HepG2 (cell line): ENCODE results near the gene RNASE2. TPM values are rescaled to one million over a fixed set of nuclear protein-coding genes. Genes with fewer than 3 reads are reported as not detected.

Experiments used
- ETV5 ChIP-seq: IDR thresholded peaks from 2 replicates; pipeline ENCODE4 v1.6.1; 2018; ENCODE audit warnings: missing biosample characterization, missing genetic modification reagents, inconsistent platforms, borderline replicate concordance
- HMGXB4 ChIP-seq, 2 experiments: sonication (generic) in 1 of 2; formaldehyde crosslinking in 1 of 2; IDR thresholded peaks; 2 replicates each; pipeline versions ENCODE4 v1.4.0 to v1.6.1; 2018 to 2020; ENCODE audit warnings: missing genetic modification reagents in 2 of 2, borderline replicate concordance in 1 of 2, low read depth in 1 of 2, mild to moderate bottlenecking in 1 of 2, missing biosample characterization in 1 of 2
- PAXIP1 ChIP-seq: sonication (generic); formaldehyde crosslinking; conservative IDR thresholded peaks from 2 replicates; pipeline ENCODE4 v1.4.0; 2020; ENCODE audit warnings: mild to moderate bottlenecking, missing genetic modification reagents, moderate library complexity
- PBX2 ChIP-seq: IDR thresholded peaks from 2 replicates; pipeline ENCODE4 v1.6.1; 2016; ENCODE audit warnings: control low read depth
- POLR2AphosphoS5 ChIP-seq: IDR thresholded peaks from 2 replicates; pipeline ENCODE4 v1.6.1; 2012; ENCODE audit warnings: low read depth, low read length
- TCF12 ChIP-seq, 2 experiments: fragments of 450-650 bp in 1 of 2; sonication (generic) in 1 of 2; formaldehyde crosslinking in 1 of 2; IDR thresholded peaks; 2 replicates each; pipeline versions ENCODE4 v1.6.1 to v1.8.0; 2017 to 2022; ENCODE audit warnings: antibody characterized with exemption in 1 of 2, mild to moderate bottlenecking in 1 of 2, missing genetic modification reagents in 1 of 2, moderate library complexity in 1 of 2
- UBTF ChIP-seq: sonication (generic); formaldehyde crosslinking; IDR thresholded peaks from 2 replicates; pipeline ENCODE4 v1.4.0; 2020; ENCODE audit warnings: mild to moderate bottlenecking, missing genetic modification reagents
- ZNF18 ChIP-seq: sonication (generic); formaldehyde crosslinking; IDR thresholded peaks from 2 replicates; pipeline ENCODE4 v1.8.0; 2022; ENCODE audit warnings: mild to moderate bottlenecking, missing genetic modification reagents; ENCODE audit not compliant: insufficient replicate concordance
- ZNF530 ChIP-seq: sonication (generic); formaldehyde crosslinking; IDR thresholded peaks from 2 replicates; pipeline ENCODE4 v1.5.0; 2020; ENCODE audit warnings: low read depth, mild to moderate bottlenecking, missing genetic modification reagents
- ZNF605 ChIP-seq: sonication (generic); formaldehyde crosslinking; IDR thresholded peaks from 2 replicates; pipeline ENCODE4 v1.8.0; 2022; ENCODE audit warnings: mild to moderate bottlenecking, missing genetic modification reagents
- ZNF703 ChIP-seq: sonication (generic); formaldehyde crosslinking; IDR thresholded peaks from 2 replicates; pipeline ENCODE4 v1.5.1; 2020; ENCODE audit warnings: missing genetic modification reagents, mild to moderate bottlenecking, moderate library complexity, borderline replicate concordance
- ZNF709 ChIP-seq: sonication (generic); formaldehyde crosslinking; IDR thresholded peaks from 2 replicates; pipeline ENCODE4 v1.5.0; 2020; ENCODE audit warnings: mild to moderate bottlenecking, missing genetic modification reagents
- ZNF83 ChIP-seq: sonication (generic); formaldehyde crosslinking; IDR thresholded peaks from 2 replicates; pipeline ENCODE4 v1.4.0; 2020; ENCODE audit warnings: missing genetic modification reagents, mild to moderate bottlenecking, borderline replicate concordance
- polyA plus RNA-seq, 8 experiments: library from polyadenylated mRNA; depleted of rRNA in 3 of 8; stranded (reverse) in 7 of 8; unstranded in 1 of 8; fragments of >200 nt; fragmentation: Illumina TruSeq in 4 of 8; extraction: Trizol in 4 of 8; gene quantifications; 2 replicates each; pipeline versions ENCODE4 v1.2.1 to v1.2.3, GENCODE V29; 2011 to 2016; ENCODE audit warnings: low read depth in 4 of 8, missing spikeins in 1 of 8, mixed read lengths in 1 of 8; ENCODE audit not compliant: insufficient read depth in 1 of 8
- total RNA-seq, 5 experiments: library from RNA; depleted of rRNA; stranded (reverse); fragments of >200 nt; fragmentation: Illumina TruSeq; extraction: Trizol; gene quantifications; 2 replicates each; pipeline ENCODE4 v1.2.3, GENCODE V29; 2016; ENCODE audit warnings: low read depth in 1 of 5
- TF ChIP-seq, protein P1 (sequence below): IDR thresholded peaks from 2 replicates; pipeline ENCODE4 v1.6.1; 2016; ENCODE audit warnings: low read depth

Gene RNASE2
- total and polyA plus RNA-seq, 2 of the 13 experiments (the other 11 are each of a cell fraction or from before 2014, with no cell fraction given), result 0.69 TPM; not detected in 1

GRCh38 chr14:20989787-20990600, 34.7 kb downstream of the RNASE2 start, which contains the start of gene METTL17 (continued):
- TF ChIP-seq HMGXB4 (CRISPR knock-in tag; IDR thresholded peaks at IDR 0.05; ENCODE audit: borderline replicate concordance in 1 of 2, low read depth in 1 of 2), result peak; percentile 46 to 94
- peak; percentile 28; the same call in 1 of the 2 replicates for TF ChIP-seq PAXIP1 (CRISPR knock-in tag)
- no peak for TF ChIP-seq ZNF530
- TF ChIP-seq ETV5 (CRISPR knock-in tag), result peak; percentile 84
- TF ChIP-seq, protein P1, sequence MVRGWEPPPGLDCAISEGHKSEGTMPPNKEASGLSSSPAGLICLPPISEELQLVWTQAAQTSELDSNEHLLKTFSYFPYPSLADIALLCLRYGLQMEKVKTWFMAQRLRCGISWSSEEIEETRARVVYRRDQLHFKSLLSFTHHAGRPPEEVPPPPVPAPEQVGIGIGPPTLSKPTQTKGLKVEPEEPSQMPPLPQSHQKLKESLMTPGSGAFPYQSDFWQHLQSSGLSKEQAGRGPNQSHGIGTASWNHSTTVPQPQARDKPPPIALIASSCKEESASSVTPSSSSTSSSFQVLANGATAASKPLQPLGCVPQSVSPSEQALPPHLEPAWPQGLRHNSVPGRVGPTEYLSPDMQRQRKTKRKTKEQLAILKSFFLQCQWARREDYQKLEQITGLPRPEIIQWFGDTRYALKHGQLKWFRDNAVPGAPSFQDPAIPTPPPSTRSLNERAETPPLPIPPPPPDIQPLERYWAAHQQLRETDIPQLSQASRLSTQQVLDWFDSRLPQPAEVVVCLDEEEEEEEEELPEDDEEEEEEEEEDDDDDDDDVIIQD (CRISPR knock-in tag), result no peak
- TF ChIP-seq ZNF709 (CRISPR knock-in tag), result peak; percentile 87
- peak; percentile 70 for TF ChIP-seq UBTF (CRISPR knock-in tag)
- no peak for TF ChIP-seq ZNF83
- no peak for TF ChIP-seq ZNF703 (CRISPR knock-in tag)
- TF ChIP-seq POLR2AphosphoS5, result peak; percentile 81
- TF ChIP-seq ZNF18 (CRISPR knock-in tag), result peak; percentile 63
- TF ChIP-seq PBX2, result no peak
- no peak for TF ChIP-seq TCF12 (IDR thresholded peaks at IDR 0.05)
- TF ChIP-seq TCF12 (CRISPR knock-in tag; IDR thresholded peaks at IDR 0.05), result no peak
- peak; percentile 93 for TF ChIP-seq ZNF605 (CRISPR knock-in tag)
